ENCODE measurements around the gene PSKH1.

Gene PSKH1

GRCh38 chr16:67868290-67868689 is 24.8 kb upstream of the PSKH1 start:
- DNase-seq = no peak

DNA sequence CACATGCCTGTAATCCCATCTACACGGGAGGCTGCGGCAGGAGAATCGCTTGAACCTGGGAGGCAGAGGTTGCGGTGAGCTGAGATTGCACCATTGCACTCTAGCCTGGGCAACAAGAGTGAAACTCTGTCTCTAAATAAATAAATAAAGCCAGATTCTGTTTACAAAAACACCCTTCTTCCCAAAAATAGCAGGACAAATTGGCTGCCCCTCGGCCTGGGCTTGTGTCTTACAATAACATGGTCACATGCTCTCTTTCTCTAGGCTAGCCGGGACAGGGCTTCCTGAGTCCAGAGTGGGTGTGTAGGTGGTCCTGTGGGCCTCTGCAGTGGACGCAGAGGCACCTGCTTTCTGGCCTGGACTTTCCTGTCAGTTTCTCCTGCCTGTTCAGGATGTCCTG is 23.4 kb upstream of the PSKH1 start:
- DNase-seq = no peak

- DNase-seq = no peak
These were observed 21.8 kb upstream of the PSKH1 start for GRCh38 chr16:67871256-67871655.

DNA sequence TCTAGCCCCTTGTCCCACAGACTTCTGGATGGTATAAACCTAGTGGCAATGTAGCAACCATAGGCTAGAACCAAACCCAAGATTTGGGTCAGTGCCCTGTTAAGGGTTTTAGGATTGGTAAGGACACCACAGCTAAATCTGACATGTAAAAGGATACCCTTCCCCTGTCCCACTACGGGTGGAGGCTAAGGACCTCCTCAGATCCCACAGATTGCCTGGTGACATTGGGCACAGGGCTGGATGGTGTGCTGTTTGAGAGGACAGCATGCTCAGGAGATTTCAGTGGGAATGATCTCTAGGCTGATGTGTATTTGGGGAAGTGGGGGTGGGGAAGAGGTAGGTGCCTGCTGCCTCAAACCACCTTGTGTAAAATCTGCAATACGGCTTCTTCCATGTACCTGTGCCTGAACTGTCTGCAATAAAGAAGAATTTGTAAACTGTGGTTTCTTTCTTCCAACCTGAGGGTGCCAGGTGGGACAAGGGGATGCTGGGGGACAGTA is 20.9 kb upstream of the PSKH1 start:
- no peak for DNase-seq

DNA sequence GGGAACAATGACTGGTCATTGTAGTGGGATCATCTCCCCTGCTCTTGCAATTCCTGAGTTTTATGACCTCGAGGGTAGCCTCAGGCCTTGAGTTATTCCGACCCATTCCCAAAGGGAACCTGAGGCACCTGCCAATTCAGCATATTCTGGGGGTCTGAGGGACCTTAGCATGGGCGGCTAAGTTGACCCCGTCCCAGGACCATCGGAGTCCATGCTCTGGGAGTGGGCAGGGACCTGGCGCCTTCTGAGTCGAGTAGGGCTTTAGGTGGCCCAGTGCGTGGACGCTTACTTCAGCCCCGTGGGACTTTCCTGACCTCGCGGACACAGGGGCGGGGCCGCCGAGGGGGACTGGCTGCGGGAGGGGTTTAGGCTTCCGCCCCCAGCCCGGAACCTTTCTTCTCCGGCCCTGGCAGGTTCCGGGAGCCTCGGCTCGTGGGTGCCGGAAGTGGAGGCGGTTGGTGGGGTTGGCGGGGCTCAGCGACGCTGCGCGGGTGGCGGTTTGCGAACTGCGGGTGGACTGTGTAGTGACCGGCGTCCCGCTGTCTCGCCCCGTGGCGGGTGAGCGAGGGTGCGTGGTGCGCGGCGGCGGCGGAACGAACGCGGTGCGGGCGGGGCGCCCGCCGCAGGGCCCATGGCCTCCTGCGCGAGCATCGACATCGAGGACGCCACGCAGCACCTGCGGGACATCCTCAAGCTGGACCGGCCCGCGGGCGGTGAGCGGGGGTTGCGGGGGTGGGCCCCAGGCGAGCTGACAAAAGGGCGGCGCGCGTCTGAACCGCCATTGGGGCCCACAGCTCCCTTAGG is 20.2 kb upstream of the PSKH1 start, which contains the start of gene EDC4:
TSS of gene EDC4 (plus strand) at position 422 of the 804 bp plus-strand sequence. CDS start at position 632, 210 bp downstream.
- peak; percentile 91 for DNase-seq

DNA sequence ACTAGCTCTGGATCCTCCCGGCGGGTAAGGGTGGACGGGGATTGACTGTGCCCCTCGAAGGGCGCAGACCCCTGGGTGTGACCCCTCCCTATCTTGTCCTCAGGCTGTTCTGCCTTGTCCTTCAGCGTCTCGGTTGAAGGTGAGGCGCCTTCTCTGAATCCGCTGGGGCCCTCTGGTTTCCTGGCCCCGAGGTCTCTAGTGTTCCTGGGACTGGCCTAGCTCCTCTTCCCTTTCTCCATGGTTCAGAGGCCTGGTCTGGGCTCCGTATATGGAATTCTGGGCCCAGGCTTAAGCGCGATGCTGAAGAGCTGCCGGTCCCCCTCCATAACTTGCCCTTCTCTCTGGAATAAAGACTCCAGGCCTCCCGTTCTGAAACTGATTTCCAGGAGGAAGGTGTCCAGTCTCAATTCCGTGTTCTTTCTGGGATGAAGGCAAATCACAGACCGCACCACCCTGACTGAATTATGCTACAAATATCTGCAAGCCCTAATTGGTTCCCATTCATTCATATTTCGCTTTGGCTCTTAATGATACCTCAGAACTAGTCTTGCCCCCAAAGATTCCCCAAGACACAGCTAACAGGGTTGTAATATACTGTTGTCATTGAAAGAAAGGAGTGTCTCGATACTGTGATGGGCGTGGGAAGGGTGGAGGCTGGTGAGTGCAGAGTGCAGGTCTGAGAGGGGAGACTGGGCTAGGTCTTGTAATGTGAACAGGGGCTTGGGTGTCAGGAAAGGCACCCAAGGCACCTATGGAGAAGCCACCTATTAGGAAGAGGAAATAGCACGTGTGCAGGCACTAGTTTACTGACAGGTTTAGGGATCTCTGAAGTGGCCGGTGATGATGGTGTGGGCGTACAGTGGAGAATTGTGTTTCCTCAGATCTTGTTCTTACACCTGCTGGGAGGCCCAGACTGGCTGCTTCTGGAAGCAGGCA is 19.4 kb upstream of the PSKH1 start:
- DNase-seq = no peak

DNA sequence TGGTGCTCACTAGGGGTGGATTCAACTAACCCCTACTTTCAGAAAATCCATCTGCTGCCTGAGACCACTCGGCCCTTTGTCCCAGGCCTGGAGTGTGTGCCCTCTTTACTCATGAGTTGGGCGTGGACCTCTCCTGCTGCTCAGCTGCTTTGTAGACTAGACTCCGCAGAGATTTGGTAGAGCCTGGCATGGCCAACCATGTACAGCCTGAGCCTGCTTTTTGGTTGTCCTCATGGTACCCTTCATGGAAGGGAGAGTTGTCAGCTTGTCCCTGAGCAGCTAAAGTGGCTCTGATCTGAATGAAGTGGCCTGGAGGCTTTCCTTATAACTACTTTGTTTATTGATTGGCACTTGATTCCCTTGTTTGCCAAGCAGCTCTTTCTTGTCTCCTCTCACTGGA is 18.7 kb upstream of the PSKH1 start:
- DNase-seq = no peak

- no peak for DNase-seq
These were observed 16.0 kb upstream of the PSKH1 start for GRCh38 chr16:67877064-67877463.

GRCh38 chr16:67878232-67878631 is 14.8 kb upstream of the PSKH1 start:
- no peak for DNase-seq

GRCh38 chr16:67878846-67879245 is 14.2 kb upstream of the PSKH1 start:
- DNase-seq = no peak

GRCh38 chr16:67879462-67879861 is 13.6 kb upstream of the PSKH1 start:
- no peak for DNase-seq

GRCh38 chr16:67879936-67880335 is 13.1 kb upstream of the PSKH1 start:
- no peak for DNase-seq

GRCh38 chr16:67880584-67880983 is 12.5 kb upstream of the PSKH1 start:
- DNase-seq = no peak

GRCh38 chr16:67881621-67882161 is 11.4 kb upstream of the PSKH1 start:
- no peak for DNase-seq

GRCh38 chr16:67882374-67883145 is 10.5 kb upstream of the PSKH1 start:
- DNase-seq = no peak

DNA sequence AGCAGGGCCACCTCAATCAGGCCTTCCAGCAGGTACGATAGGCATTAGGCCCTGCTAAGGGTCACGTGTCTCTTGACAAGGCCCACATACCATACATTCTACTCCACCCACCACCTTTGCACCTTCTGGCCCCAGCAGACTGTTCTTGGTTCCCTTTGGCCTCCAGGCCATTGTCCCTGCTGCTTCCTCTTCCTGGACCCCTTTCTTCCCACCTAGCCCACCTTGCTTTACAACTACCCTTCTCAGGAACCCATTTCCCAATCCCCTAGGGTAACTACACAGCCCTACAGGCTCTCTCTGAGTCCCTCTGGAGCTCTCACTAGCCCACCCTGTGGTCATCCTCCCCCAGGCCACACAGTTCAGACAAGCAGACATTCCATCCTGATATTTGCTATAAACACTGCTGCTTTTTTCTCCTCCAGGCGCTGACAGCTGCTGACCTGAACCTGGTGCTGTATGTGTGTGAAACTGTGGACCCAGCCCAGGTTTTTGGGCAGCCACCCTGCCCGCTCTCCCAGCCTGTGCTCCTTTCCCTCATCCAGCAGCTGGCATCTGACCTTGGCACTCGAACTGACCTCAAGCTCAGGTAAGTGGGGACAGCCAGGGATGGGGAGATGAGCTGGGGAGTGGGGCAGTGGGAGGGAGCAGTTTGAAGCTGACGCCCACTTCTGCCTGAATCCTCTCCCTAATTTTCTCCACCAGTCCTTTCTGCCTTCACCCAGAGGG is 9.7 kb upstream of the PSKH1 start:
- no peak for DNase-seq

- peak; percentile 74 for DNase-seq
These were observed 9.2 kb upstream of the PSKH1 start for GRCh38 chr16:67883872-67884261.

- DNase-seq = no peak
These were observed 8.4 kb upstream of the PSKH1 start, which contains the start of gene NRN1L for GRCh38 chr16:67884684-67885083. NRN1L (plus strand) TSS chr16:67884885; CDS start chr16:67884904, 19 bp downstream.

GRCh38 chr16:67885545-67885944 is 7.5 kb upstream of the PSKH1 start:
- no peak for DNase-seq

DNA sequence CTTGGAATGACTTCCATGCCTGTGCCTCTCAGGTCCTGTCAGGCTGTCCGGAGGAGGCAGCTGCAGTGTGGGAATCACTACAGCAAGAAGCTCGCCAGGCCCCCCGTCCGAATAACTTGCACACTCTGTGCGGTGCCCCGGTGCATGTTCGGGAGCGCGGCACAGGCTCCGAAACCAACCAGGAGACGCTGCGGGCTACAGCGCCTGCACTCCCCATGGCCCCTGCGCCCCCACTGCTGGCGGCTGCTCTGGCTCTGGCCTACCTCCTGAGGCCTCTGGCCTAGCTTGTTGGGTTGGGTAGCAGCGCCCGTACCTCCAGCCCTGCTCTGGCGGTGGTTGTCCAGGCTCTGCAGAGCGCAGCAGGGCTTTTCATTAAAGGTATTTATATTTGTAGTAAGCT is 7.1 kb upstream of the PSKH1 start:
- DNase-seq = no peak

DNA sequence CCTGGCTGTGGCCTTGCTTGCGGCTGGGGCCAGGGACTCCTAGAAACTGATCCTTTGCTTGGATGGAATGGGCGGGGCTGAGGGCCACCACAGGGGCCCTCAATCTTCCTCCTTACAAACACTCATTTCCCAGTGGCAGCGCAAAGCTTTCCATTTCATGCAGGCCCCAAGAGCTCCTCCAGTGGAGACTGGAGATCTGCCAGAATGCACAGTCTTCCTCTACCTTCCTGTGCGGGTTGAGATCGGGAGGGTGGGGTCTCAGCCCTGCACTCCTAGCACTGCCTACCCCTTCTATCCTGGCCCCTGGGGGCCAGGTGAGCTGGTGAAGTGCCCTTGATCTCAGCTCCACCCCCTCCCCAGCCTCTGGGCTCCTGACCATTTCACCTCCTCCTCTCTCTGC is 6.7 kb upstream of the PSKH1 start:
- no peak for DNase-seq

DNA sequence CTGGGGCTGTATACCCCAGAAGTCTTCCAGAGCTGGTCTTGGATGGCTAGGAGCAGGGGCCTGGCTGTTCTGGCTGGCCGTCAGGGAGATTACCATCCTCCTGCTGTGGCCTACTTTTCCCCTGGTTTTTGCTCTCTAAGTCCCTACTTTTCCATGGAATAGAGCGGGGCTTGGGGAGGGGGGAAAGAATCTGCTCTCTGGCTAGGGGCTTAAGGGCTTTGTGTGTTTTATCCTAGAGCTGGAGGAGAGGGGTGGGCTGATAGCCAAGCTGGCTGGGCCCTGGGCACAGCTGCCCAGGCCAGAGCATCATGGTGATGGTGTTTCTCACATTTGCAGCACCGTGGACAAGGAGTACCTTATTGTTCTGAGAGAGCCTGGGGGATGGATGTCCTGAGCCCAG is 4.7 kb upstream of the PSKH1 start:
- no peak for DNase-seq

Data from CD4-positive, alpha-beta T cell treated with Interleukin-17A for 1 hour (primary cell).